Posterior vena cava (tissue), 2 donors: ENCODE results near the gene JUP. TPM values are rescaled to one million over a fixed set of nuclear protein-coding genes. Genes with fewer than 3 reads are reported as not detected.

ENCODE experiments used
- total RNA-seq, 2 donors: library from RNA; stranded (reverse); fragmentation: NEBNext Ultra II Directional; extraction: Animal tissue kit (Norgen Biotek cat#: 25700); gene quantifications; one replicate each; pipeline ENCODE4 v1.2.1, GENCODE V29; 2021
- donor health status: DM: yes; HTN: yes; CAD: no.
- donor health status: DM: yes; HTN: yes; CAD: no.

JUP gene
- total RNA-seq, 2 donors from 2014 or later: 14.6 to 21.2 TPM

Other genes starting within 250 kb of the JUP start
- gene KRT9, start 214.7 kb downstream of the JUP start, total RNA-seq: not detected
- gene KRT14, start 199.8 kb downstream of the JUP start, total RNA-seq: 1 to 10 TPM; 1.3 to 2.0 TPM
- gene KRT16, start 173.9 kb downstream of the JUP start, total RNA-seq: not detected
- gene KRT17, start 162.1 kb downstream of the JUP start, total RNA-seq: 1 to 10 TPM; 2.8 to 5.1 TPM
- gene EIF1, start 97.8 kb downstream of the JUP start, total RNA-seq: 100 to 1,000 TPM; 694 to 760 TPM
- not detected for gene GAST, start 74.4 kb downstream of the JUP start, total RNA-seq
- under 1 TPM in 1 of 2 donors, not detected in 1; 0.19 TPM for gene HAP1, start 52.1 kb downstream of the JUP start, total RNA-seq
- gene P3H4, start 25.2 kb upstream of the JUP start, total RNA-seq: 10 to 100 TPM; 10.1 to 12.1 TPM
- 100 to 1,000 TPM in 1 of 2 donors, 10 to 100 TPM in 1; 91.3 to 134 TPM for gene FKBP10, start 26.3 kb upstream of the JUP start, total RNA-seq
- gene NT5C3B, start 49.5 kb upstream of the JUP start, total RNA-seq: 10 to 100 TPM; 49.1 to 61.8 TPM
- under 1 TPM; 0.32 to 0.43 TPM for gene KLHL10, start 51.1 kb upstream of the JUP start, total RNA-seq
- gene KLHL11, start 78.7 kb upstream of the JUP start, total RNA-seq: 10 to 100 TPM; 10.9 to 12.1 TPM
- gene ACLY, start 132.2 kb upstream of the JUP start, total RNA-seq: 100 to 1,000 TPM in 1 of 2 donors, 10 to 100 TPM in 1; 97.5 to 101 TPM
- gene ODAD4, start 143.9 kb upstream of the JUP start, total RNA-seq: 1 to 10 TPM in 1 of 2 donors, under 1 TPM in 1; 0.74 to 1.2 TPM
- 10 to 100 TPM; 53.6 to 53.9 TPM for gene CNP, start 180.1 kb upstream of the JUP start, total RNA-seq
- 10 to 100 TPM; 57.0 TPM for gene DNAJC7, start 230.7 kb upstream of the JUP start, total RNA-seq
- 10 to 100 TPM; 28.3 TPM for gene NKIRAS2, start 233.4 kb upstream of the JUP start, total RNA-seq